HepG2 (cell line): ENCODE results near the gene FAM219A. TPM values are rescaled to one million over a fixed set of nuclear protein-coding genes. Genes with fewer than 3 reads are reported as not detected.

Experiments used
- NFRKB ChIP-seq: fragments of 450-650 bp; IDR thresholded peaks from 2 replicates; pipeline ENCODE4 v1.6.1; 2017
- PPARG ChIP-seq: conservative IDR thresholded peaks from 2 replicates; pipeline ENCODE4 v1.6.1; 2016; ENCODE audit warnings: missing biosample characterization, missing genetic modification reagents
- RCOR2 ChIP-seq: IDR thresholded peaks from 2 replicates; pipeline ENCODE4 v1.6.1; 2016; ENCODE audit warnings: missing biosample characterization, missing genetic modification reagents
- SMAD3 ChIP-seq: sonication (generic); formaldehyde crosslinking; IDR thresholded peaks from 2 replicates; pipeline ENCODE4 v1.4.0; 2020; ENCODE audit warnings: missing genetic modification reagents
- TEAD2 ChIP-seq: sonication (generic); formaldehyde crosslinking; IDR thresholded peaks from 2 replicates; pipeline ENCODE4 v1.9.0; 2021; ENCODE audit warnings: missing genetic modification reagents
- ZBTB8A ChIP-seq: sonication (generic); formaldehyde crosslinking; IDR thresholded peaks from 2 replicates; pipeline ENCODE4 v1.4.0; 2020; ENCODE audit warnings: mild to moderate bottlenecking, low read depth, missing genetic modification reagents, borderline replicate concordance
- ZFP82 ChIP-seq: sonication (generic); formaldehyde crosslinking; IDR thresholded peaks from 2 replicates; pipeline ENCODE4 v1.5.1; 2020; ENCODE audit warnings: mild to moderate bottlenecking, missing genetic modification reagents, borderline replicate concordance
- ZMYM3 ChIP-seq: sonication (generic); formaldehyde crosslinking; IDR thresholded peaks from 2 replicates; pipeline ENCODE4 v1.5.1; 2020; ENCODE audit warnings: mild to moderate bottlenecking, missing genetic modification reagents
- ZNF614 ChIP-seq: IDR thresholded peaks from 2 replicates; pipeline ENCODE4 v1.6.1; 2018; ENCODE audit warnings: missing biosample characterization, missing genetic modification reagents, inconsistent platforms, borderline replicate concordance
- ZNF724P ChIP-seq: sonication (generic); formaldehyde crosslinking; IDR thresholded peaks from 2 replicates; pipeline ENCODE4 v1.8.0; 2022; ENCODE audit warnings: missing genetic modification reagents, borderline replicate concordance
- ZNF768 ChIP-seq: sonication (generic); formaldehyde crosslinking; IDR thresholded peaks from 2 replicates; pipeline ENCODE4 v1.4.0; 2020; ENCODE audit warnings: missing genetic modification reagents
- polyA plus RNA-seq, 8 experiments: library from polyadenylated mRNA; depleted of rRNA in 3 of 8; stranded (reverse) in 7 of 8; unstranded in 1 of 8; fragments of >200 nt; fragmentation: Illumina TruSeq in 4 of 8; extraction: Trizol in 4 of 8; gene quantifications; 2 replicates each; pipeline versions ENCODE4 v1.2.1 to v1.2.3, GENCODE V29; 2011 to 2016; ENCODE audit warnings: low read depth in 4 of 8, missing spikeins in 1 of 8, mixed read lengths in 1 of 8; ENCODE audit not compliant: insufficient read depth in 1 of 8
- total RNA-seq, 5 experiments: library from RNA; depleted of rRNA; stranded (reverse); fragments of >200 nt; fragmentation: Illumina TruSeq; extraction: Trizol; gene quantifications; 2 replicates each; pipeline ENCODE4 v1.2.3, GENCODE V29; 2016; ENCODE audit warnings: low read depth in 1 of 5
- TF ChIP-seq, protein P1 (sequence below): sonication (generic); formaldehyde crosslinking; IDR thresholded peaks from 2 replicates; pipeline ENCODE4 v1.9.0; 2021; ENCODE audit warnings: missing genetic modification reagents, borderline replicate concordance
- TF ChIP-seq, protein P2 (sequence below): sonication (generic); formaldehyde crosslinking; IDR thresholded peaks from 2 replicates; pipeline ENCODE4 v1.4.0; 2020; ENCODE audit warnings: mild to moderate bottlenecking, missing genetic modification reagents, borderline replicate concordance
- TF ChIP-seq, protein P3 (sequence below): sonication (generic); formaldehyde crosslinking; IDR thresholded peaks from 2 replicates; pipeline ENCODE4 v1.4.0; 2020; ENCODE audit warnings: missing genetic modification reagents
- TF ChIP-seq, protein P4 (sequence below): sonication (generic); formaldehyde crosslinking; IDR thresholded peaks from 2 replicates; pipeline ENCODE4 v1.8.0; 2022; ENCODE audit warnings: mild to moderate bottlenecking, missing genetic modification reagents; ENCODE audit not compliant: insufficient replicate concordance
- TF ChIP-seq, protein P5 (sequence below): sonication (generic); formaldehyde crosslinking; IDR thresholded peaks from 2 replicates; pipeline ENCODE4 v1.4.0; 2020; ENCODE audit warnings: missing genetic modification reagents, mild to moderate bottlenecking, borderline replicate concordance
- TF ChIP-seq, protein P6 (sequence below): sonication (generic); formaldehyde crosslinking; IDR thresholded peaks from 2 replicates; pipeline ENCODE4 v1.5.0; 2020; ENCODE audit warnings: missing genetic modification reagents, mild to moderate bottlenecking, borderline replicate concordance

FAM219A gene
- total and polyA plus RNA-seq, 2 of the 13 experiments (the other 11 are each of a cell fraction or from before 2014, with no cell fraction given), result 3.9 to 6.4 TPM

DNA sequence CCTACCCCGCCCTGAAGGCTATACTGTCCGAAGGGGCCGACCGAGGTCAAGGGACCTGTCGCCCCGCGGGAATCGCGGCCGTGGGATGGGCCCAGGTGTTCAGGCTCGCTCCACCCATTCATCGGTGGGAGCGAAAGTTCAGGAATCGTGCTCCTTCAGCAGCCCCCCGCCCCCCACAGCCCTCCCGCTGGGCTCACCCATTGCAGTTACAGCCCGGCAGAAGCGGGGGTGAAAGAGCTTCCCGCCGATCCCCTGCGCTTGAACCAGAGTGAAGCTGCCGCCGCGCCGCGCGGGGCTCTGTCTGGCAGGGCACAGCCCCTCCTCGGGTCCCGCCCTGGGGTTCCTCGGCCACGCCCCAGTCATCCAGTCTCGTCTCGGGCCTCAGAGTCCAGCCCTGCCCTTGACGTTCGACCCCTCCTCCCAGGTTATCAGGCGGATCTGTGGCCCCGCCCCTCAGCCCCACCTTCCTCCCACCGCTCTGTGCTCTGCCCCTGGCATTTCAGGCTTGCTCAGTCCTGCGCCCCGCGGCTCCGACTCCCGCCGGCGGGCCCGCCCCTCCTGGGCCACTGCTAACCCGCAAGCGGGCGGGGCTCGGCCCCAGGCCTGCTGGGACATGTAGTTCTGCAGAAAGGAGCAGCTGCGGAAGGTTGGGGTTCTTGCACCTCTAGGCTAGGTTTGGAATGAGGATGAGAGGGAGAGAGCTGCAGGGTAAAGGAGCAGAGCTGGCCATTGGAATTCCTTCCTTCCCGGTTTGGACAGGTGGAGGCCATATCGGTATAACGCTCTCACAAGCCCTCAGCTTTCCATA is 81.6 kb downstream of the FAM219A start, which contains the start of gene MYORG (continued):
- TF ChIP-seq, protein P1, sequence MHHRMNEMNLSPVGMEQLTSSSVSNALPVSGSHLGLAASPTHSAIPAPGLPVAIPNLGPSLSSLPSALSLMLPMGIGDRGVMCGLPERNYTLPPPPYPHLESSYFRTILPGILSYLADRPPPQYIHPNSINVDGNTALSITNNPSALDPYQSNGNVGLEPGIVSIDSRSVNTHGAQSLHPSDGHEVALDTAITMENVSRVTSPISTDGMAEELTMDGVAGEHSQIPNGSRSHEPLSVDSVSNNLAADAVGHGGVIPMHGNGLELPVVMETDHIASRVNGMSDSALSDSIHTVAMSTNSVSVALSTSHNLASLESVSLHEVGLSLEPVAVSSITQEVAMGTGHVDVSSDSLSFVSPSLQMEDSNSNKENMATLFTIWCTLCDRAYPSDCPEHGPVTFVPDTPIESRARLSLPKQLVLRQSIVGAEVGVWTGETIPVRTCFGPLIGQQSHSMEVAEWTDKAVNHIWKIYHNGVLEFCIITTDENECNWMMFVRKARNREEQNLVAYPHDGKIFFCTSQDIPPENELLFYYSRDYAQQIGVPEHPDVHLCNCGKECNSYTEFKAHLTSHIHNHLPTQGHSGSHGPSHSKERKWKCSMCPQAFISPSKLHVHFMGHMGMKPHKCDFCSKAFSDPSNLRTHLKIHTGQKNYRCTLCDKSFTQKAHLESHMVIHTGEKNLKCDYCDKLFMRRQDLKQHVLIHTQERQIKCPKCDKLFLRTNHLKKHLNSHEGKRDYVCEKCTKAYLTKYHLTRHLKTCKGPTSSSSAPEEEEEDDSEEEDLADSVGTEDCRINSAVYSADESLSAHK (CRISPR knock-in tag), result no peak
- TF ChIP-seq, protein P2, sequence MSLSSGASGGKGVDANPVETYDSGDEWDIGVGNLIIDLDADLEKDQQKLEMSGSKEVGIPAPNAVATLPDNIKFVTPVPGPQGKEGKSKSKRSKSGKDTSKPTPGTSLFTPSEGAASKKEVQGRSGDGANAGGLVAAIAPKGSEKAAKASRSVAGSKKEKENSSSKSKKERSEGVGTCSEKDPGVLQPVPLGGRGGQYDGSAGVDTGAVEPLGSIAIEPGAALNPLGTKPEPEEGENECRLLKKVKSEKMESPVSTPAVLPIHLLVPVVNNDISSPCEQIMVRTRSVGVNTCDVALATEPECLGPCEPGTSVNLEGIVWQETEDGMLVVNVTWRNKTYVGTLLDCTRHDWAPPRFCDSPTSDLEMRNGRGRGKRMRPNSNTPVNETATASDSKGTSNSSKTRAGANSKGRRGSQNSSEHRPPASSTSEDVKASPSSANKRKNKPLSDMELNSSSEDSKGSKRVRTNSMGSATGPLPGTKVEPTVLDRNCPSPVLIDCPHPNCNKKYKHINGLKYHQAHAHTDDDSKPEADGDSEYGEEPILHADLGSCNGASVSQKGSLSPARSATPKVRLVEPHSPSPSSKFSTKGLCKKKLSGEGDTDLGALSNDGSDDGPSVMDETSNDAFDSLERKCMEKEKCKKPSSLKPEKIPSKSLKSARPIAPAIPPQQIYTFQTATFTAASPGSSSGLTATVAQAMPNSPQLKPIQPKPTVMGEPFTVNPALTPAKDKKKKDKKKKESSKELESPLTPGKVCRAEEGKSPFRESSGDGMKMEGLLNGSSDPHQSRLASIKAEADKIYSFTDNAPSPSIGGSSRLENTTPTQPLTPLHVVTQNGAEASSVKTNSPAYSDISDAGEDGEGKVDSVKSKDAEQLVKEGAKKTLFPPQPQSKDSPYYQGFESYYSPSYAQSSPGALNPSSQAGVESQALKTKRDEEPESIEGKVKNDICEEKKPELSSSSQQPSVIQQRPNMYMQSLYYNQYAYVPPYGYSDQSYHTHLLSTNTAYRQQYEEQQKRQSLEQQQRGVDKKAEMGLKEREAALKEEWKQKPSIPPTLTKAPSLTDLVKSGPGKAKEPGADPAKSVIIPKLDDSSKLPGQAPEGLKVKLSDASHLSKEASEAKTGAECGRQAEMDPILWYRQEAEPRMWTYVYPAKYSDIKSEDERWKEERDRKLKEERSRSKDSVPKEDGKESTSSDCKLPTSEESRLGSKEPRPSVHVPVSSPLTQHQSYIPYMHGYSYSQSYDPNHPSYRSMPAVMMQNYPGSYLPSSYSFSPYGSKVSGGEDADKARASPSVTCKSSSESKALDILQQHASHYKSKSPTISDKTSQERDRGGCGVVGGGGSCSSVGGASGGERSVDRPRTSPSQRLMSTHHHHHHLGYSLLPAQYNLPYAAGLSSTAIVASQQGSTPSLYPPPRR (CRISPR knock-in tag), result peak; percentile 71
- TF ChIP-seq, protein P3, sequence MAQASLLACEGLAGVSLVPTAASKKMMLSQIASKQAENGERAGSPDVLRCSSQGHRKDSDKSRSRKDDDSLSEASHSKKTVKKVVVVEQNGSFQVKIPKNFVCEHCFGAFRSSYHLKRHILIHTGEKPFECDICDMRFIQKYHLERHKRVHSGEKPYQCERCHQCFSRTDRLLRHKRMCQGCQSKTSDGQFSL (CRISPR knock-in tag), result no peak
- no peak for TF ChIP-seq ZNF724P (CRISPR knock-in tag)
- TF ChIP-seq ZBTB8A, result peak; percentile 99
- no peak; the same call in none of the 2 replicates for TF ChIP-seq ZMYM3 (CRISPR knock-in tag)
- TF ChIP-seq ZFP82, result no peak
- 0 out of 2 replicates have a peak, but pooled peaks have one; percentile 4 for TF ChIP-seq PPARG (CRISPR knock-in tag)
- TF ChIP-seq, protein P4, sequence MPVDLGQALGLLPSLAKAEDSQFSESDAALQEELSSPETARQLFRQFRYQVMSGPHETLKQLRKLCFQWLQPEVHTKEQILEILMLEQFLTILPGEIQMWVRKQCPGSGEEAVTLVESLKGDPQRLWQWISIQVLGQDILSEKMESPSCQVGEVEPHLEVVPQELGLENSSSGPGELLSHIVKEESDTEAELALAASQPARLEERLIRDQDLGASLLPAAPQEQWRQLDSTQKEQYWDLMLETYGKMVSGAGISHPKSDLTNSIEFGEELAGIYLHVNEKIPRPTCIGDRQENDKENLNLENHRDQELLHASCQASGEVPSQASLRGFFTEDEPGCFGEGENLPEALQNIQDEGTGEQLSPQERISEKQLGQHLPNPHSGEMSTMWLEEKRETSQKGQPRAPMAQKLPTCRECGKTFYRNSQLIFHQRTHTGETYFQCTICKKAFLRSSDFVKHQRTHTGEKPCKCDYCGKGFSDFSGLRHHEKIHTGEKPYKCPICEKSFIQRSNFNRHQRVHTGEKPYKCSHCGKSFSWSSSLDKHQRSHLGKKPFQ (CRISPR knock-in tag), result no peak
- no peak; the same call in 1 of the 2 replicates for TF ChIP-seq ZNF768
- TF ChIP-seq NFRKB, result no peak
- TF ChIP-seq SMAD3, result 0 out of 2 replicates have a peak, but pooled peaks have one; percentile 15
- TF ChIP-seq RCOR2 (CRISPR knock-in tag), result no peak
- TF ChIP-seq TEAD2 (CRISPR knock-in tag), result no peak
- TF ChIP-seq, protein P5, sequence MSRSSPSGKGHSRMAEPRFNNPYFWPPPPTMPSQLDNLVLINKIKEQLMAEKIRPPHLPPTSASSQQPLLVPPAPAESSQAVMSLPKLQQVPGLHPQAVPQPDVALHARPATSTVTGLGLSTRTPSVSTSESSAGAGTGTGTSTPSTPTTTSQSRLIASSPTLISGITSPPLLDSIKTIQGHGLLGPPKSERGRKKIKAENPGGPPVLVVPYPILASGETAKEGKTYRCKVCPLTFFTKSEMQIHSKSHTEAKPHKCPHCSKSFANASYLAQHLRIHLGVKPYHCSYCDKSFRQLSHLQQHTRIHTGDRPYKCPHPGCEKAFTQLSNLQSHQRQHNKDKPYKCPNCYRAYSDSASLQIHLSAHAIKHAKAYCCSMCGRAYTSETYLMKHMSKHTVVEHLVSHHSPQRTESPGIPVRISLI (CRISPR knock-in tag), result peak; percentile 67; the same call in 1 of the 2 replicates
- TF ChIP-seq ZNF614 (CRISPR knock-in tag), result peak; percentile 64; the same call in 1 of the 2 replicates
- TF ChIP-seq, protein P6, sequence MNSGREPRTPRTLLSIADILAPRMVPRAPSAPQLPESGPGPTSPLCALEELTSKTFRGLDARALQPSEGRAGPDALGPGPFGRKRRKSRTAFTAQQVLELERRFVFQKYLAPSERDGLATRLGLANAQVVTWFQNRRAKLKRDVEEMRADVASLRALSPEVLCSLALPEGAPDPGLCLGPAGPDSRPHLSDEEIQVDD (CRISPR knock-in tag), result no peak; the same call in 1 of the 2 replicates
